Measurements from ENCODE around the gene CSPG5.

DNA sequence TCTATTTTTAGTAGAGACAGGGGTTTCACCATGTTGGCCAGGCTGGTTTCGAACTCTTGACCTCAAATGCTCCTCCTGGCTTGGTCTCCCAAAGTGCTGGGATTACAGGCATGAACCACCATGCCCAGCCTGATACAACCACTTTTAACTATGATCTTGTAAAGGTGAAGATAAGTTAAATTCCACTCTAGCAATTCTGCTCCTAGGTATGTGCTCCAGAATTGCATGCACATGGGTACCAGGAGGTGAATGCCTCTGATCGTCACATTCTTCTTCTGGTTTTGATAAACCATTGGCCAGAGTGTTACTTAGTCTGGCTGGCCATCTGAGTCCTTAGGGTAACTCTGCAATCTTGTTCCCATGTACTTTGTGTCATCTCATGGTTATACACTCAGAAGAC, 22.3 kb downstream of the CSPG5 start:
- no peak for TF ChIP-seq POLR2A (IDR thresholded peaks at IDR 0.05)
- TF ChIP-seq CTCF (IDR thresholded peaks at IDR 0.05), result no peak
